ENCODE data around the gene CCDC85B.
A peak's percentile ranks its signal among the peaks of the same experiment; 100 is the strongest.
"Not testable (repeated sequence)": the region's sequence is repeated elsewhere in the genome, so short reads cannot be mapped to it uniquely, and the experiment has no call there.

Gene CCDC85B

DNA sequence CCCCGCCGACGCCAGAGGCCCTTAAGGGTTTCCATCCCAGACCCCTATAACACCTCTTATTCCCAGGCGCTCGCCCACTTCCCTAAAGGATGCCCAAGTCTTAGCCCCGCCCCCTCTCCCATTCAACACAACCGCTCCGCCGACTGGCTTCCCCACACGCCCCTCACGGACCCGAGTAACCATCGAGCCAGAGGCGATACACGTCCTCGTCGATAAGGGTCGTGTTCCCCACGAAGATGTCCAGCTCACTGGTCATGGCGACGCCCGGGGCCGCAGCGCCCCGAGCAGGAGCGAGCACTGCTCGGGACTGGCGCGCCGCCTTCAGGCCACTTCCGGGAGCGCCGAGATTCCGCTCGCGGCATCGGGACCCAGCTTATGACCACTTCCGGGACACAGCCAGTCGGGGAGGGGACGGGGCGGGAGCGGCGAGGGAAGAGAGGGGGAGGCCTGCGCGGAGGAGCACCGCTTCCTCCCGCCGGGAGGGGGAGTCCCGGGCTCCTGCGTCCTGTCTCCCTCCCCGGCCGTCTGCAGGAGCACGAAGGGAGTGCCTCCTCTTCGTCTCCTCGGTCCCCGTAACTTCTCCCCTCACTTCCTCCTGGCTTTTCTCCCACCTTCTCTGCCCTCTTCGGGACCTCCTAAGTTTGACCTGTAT, 2.2 kb upstream of the CCDC85B start, which contains the start of gene FIBP:
Gene FIBP, minus strand, starts transcription at position 309 of the 652 bp plus-strand sequence. Its CDS starts 53 bp downstream, at position 256.
- peak; percentile 73 for TF ChIP-seq CTCF (IDR thresholded peaks at IDR 0.05; ENCODE audit: borderline replicate concordance, control extremely low read depth, extremely low read depth, insufficient read depth, missing control alignments)
- in situ Hi-C loops (cut with MboI; ENCODE audit: low sequenced_read_pairs, unreplicated experiment), result no loop called here
- peak; percentile 98 for DNase-seq (ENCODE audit: low spot score)

- in situ Hi-C loops (cut with MboI; ENCODE audit: low sequenced_read_pairs, unreplicated experiment), result no loop called here
- DNase-seq (ENCODE audit: low spot score), result no peak
- peak; percentile 73 for TF ChIP-seq CTCF (IDR thresholded peaks at IDR 0.05; ENCODE audit: borderline replicate concordance, control extremely low read depth, extremely low read depth, insufficient read depth, missing control alignments)
Observed at GRCh38 chr11:65891219-65892136, 1.0 kb downstream of the CCDC85B start.

DNA sequence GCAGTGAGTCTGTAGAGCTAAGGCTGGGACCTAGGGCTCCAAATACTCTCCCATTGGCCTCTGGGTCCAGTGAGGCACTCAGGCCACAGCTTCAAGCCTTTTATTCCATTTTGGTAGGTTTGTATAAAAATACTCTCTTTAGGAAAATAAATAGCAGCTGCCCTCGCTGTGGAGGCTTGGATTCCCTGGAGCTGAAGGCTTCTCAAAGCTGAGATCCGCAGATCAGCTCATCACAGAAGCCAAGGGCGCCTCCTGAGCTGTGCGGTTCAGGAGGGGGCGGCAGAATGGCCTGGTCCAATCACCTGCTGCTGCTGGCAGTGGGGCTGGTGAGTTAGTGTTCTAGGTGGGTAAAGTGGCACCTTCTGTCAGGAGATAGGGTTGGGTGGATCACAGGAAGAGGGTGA, 1.7 kb downstream of the CCDC85B start:
- in situ Hi-C loops (cut with MboI; ENCODE audit: low sequenced_read_pairs, unreplicated experiment), result not testable (repeated sequence)

GRCh38 chr11:65892661-65893317, 2.3 kb downstream of the CCDC85B start:
- no peak for TF ChIP-seq CTCF (IDR thresholded peaks at IDR 0.05; ENCODE audit: borderline replicate concordance, control extremely low read depth, extremely low read depth, insufficient read depth, missing control alignments)
- in situ Hi-C loops (cut with MboI; ENCODE audit: low sequenced_read_pairs, unreplicated experiment), result no loop called here
- no peak for DNase-seq (ENCODE audit: low spot score)

More for the DNA sequence above, 1.7 kb downstream of the CCDC85B start:
- DNase-seq (ENCODE audit: low spot score), result not testable (repeated sequence)

- in situ Hi-C loops (cut with MboI; ENCODE audit: low sequenced_read_pairs, unreplicated experiment), result no loop called here
- TF ChIP-seq CTCF (IDR thresholded peaks at IDR 0.05; ENCODE audit: borderline replicate concordance, control extremely low read depth, extremely low read depth, insufficient read depth, missing control alignments), result no peak
- DNase-seq (ENCODE audit: low spot score), result no peak
Observed at GRCh38 chr11:65894034-65894591, 3.6 kb downstream of the CCDC85B start.

- DNase-seq (ENCODE audit: low spot score), result no peak
- TF ChIP-seq CTCF (IDR thresholded peaks at IDR 0.05; ENCODE audit: borderline replicate concordance, control extremely low read depth, extremely low read depth, insufficient read depth, missing control alignments), result no peak
- in situ Hi-C loops (cut with MboI; ENCODE audit: low sequenced_read_pairs, unreplicated experiment), result no loop called here
Observed at GRCh38 chr11:65895482-65895981, 5.1 kb downstream of the CCDC85B start.

All from GM13976 (cell line).